ENCODE results near the gene LAMTOR4.

Gene LAMTOR4

GRCh38 chr7:100148559-100149328 lies at the start of gene LAMTOR4:
Gene LAMTOR4, plus strand, starts transcription at chr7:100148918. Its CDS starts 55 bp downstream, at chr7:100148973.
- in situ Hi-C loops (cut with MboI; ENCODE audit: low sequenced_read_pairs): no loop called here

- in situ Hi-C loops (cut with MboI; ENCODE audit: low sequenced_read_pairs): no loop called here
Measured at GRCh38 chr7:100099452-100099851, 49.3 kb upstream of the LAMTOR4 start.

- in situ Hi-C loops (cut with MboI; ENCODE audit: low sequenced_read_pairs): no loop called here
Measured at GRCh38 chr7:100100420-100101015, 48.2 kb upstream of the LAMTOR4 start.

- in situ Hi-C loops (cut with MboI; ENCODE audit: low sequenced_read_pairs): no loop called here
Measured at GRCh38 chr7:100101016-100101862, 47.5 kb upstream of the LAMTOR4 start, which contains the start of the genes AP4M1 and MCM7. Gene AP4M1, plus strand, starts transcription at chr7:100101643. Its CDS starts 72 bp downstream, at chr7:100101715. Gene MCM7, minus strand, starts transcription at chr7:100101397. Its CDS starts 103 bp downstream, at chr7:100101294.

GRCh38 chr7:100102950-100103840 lies 45.5 kb upstream of the LAMTOR4 start:
- in situ Hi-C loops (cut with MboI; ENCODE audit: low sequenced_read_pairs): no loop called here

- in situ Hi-C loops (cut with MboI; ENCODE audit: low sequenced_read_pairs): no loop called here
Measured at GRCh38 chr7:100105534-100105933, 43.2 kb upstream of the LAMTOR4 start.

GRCh38 chr7:100106633-100107032 lies 42.1 kb upstream of the LAMTOR4 start:
- in situ Hi-C loops (cut with MboI; ENCODE audit: low sequenced_read_pairs): no loop called here

GRCh38 chr7:100107125-100107737 lies 41.5 kb upstream of the LAMTOR4 start:
- in situ Hi-C loops (cut with MboI; ENCODE audit: low sequenced_read_pairs): no loop called here

- in situ Hi-C loops (cut with MboI; ENCODE audit: low sequenced_read_pairs): no loop called here
Measured at GRCh38 chr7:100107890-100108289, 40.8 kb upstream of the LAMTOR4 start.

- in situ Hi-C loops (cut with MboI; ENCODE audit: low sequenced_read_pairs): no loop called here
Measured at GRCh38 chr7:100109521-100110163, 39.1 kb upstream of the LAMTOR4 start.

- in situ Hi-C loops (cut with MboI; ENCODE audit: low sequenced_read_pairs): no loop called here
Measured at GRCh38 chr7:100111156-100111555, 37.6 kb upstream of the LAMTOR4 start.

- in situ Hi-C loops (cut with MboI; ENCODE audit: low sequenced_read_pairs): no loop called here
Measured at GRCh38 chr7:100111914-100112313, 36.8 kb upstream of the LAMTOR4 start.

GRCh38 chr7:100115026-100115425 lies 33.7 kb upstream of the LAMTOR4 start:
- in situ Hi-C loops (cut with MboI; ENCODE audit: low sequenced_read_pairs): no loop called here

GRCh38 chr7:100118388-100119071 lies 30.2 kb upstream of the LAMTOR4 start:
- in situ Hi-C loops (cut with MboI; ENCODE audit: low sequenced_read_pairs): no loop called here

GRCh38 chr7:100119072-100119969 lies 29.4 kb upstream of the LAMTOR4 start, which contains the start of the genes CNPY4 and TAF6:
Gene CNPY4, plus strand, starts transcription at chr7:100119634. Its CDS starts 111 bp downstream, at chr7:100119745.
Gene TAF6, minus strand, starts transcription at chr7:100119358. Its CDS starts 5,149 bp downstream, at chr7:100114209.
- in situ Hi-C loops (cut with MboI; ENCODE audit: low sequenced_read_pairs): no loop called here

- in situ Hi-C loops (cut with MboI; ENCODE audit: low sequenced_read_pairs): no loop called here
Measured at GRCh38 chr7:100119970-100120732, 28.6 kb upstream of the LAMTOR4 start.

GRCh38 chr7:100120733-100121036 lies 28.0 kb upstream of the LAMTOR4 start:
- in situ Hi-C loops (cut with MboI; ENCODE audit: low sequenced_read_pairs): no loop called here

All from hTERT RPE-1 (cell line).